ENCODE measurements around the gene INTS6L. TPM values are rescaled to one million over a fixed set of nuclear protein-coding genes. Genes with fewer than 3 reads are reported as not detected.

INTS6L gene
- total and polyA plus RNA-seq, 2 of the 8 experiments (the other 6 are each of a cell fraction or from before 2014, with no cell fraction given) = 4.1 to 5.2 TPM

- Histone ChIP-seq H4K5ac (ENCODE audit: insufficient read length, low read depth, low read length) (no peak overlapping the region), H3K27me3 (replicated peaks in 1 of 4; ENCODE audit: control insufficient read depth in 3 of 4, extremely low read depth in 1 of 4, insufficient read depth in 3 of 4, low read length in 3 of 4) (no peaks in the 10 kb centered on the region), H3K23me2 (ENCODE audit: low read depth, low read length) (no peaks in the 10 kb centered on the region), H2AK5ac (ENCODE audit: low read depth, low read length) (no peak overlapping the region), H3K27ac (ENCODE audit: low read depth, low read length) (no peak overlapping the region), H3K9me3 (ENCODE audit: insufficient read depth in 2 of 2, low read depth in 1 of 2, low read length in 1 of 2) (no peaks in the 10 kb centered on the region), H4K20me1 (replicated peaks in 1 of 2; ENCODE audit: control insufficient read depth in 1 of 2, insufficient read depth in 2 of 2, low read length in 2 of 2) (no peaks in the 10 kb centered on the region), H2BK20ac (ENCODE audit: low read length) (no peak overlapping the region), H3K4me2 (ENCODE audit: insufficient read depth in 1 of 2, low read depth in 2 of 2, low read length in 2 of 2) (no peak overlapping the region), H3K79me1 (ENCODE audit: low read depth, low read length) (no peaks in the 10 kb centered on the region), H4K91ac (replicated peaks; ENCODE audit: insufficient read length, low read length) (no peak overlapping the region), H3K14ac (ENCODE audit: insufficient read length) (no peak overlapping the region), H2BK120ac (replicated peaks; ENCODE audit: low read depth, low read length) (no peak overlapping the region), H3K56ac (replicated peaks; ENCODE audit: insufficient read length, low read depth, low read length) (no peak overlapping the region), H2BK15ac (ENCODE audit: low read length) (no peak overlapping the region), H3K9ac (replicated peaks in 1 of 4; ENCODE audit: extremely low read depth in 1 of 4, low read depth in 3 of 4, low read length in 3 of 4) (no peak overlapping the region), H2BK12ac (ENCODE audit: low read depth, low read length) (no peak overlapping the region), H3K36me3 (ENCODE audit: control insufficient read depth in 2 of 4, insufficient read depth in 4 of 4, low read length in 3 of 4) (no peaks in the 10 kb centered on the region), H3K4me1 (replicated peaks in 1 of 4; ENCODE audit: control insufficient read depth in 3 of 4, insufficient read depth in 4 of 4, low read length in 3 of 4) (no peaks in the 10 kb centered on the region), H4K8ac (ENCODE audit: extremely low read depth, insufficient read depth, low read length) (no peak overlapping the region), H3K79me2 (ENCODE audit: control insufficient read depth in 1 of 2, insufficient read depth in 2 of 2, low read length in 2 of 2) (no peaks in the 10 kb centered on the region), H2AFZ (ENCODE audit: low read length) (no peak overlapping the region), H3K4me3 (ENCODE audit: extremely low read depth in 1 of 4, insufficient read depth in 2 of 4, low read depth in 3 of 4, low read length in 4 of 4) (no peak overlapping the region), H2BK5ac (ENCODE audit: low read depth, low read length) (no peak overlapping the region), H3K4ac (replicated peaks; ENCODE audit: insufficient read length, low read depth, low read length) (no peak overlapping the region), H3K18ac (ENCODE audit: extremely low read depth, low read length) (no peak overlapping the region), H3K23ac (ENCODE audit: insufficient read length) (no peak overlapping the region)
- WGBS, 2 experiments (ENCODE audit: extremely low coverage in 1 of 2, insufficient coverage in 1 of 2, insufficient read length in 1 of 2, insufficient replicate concordance in 2 of 2, low coverage in 1 of 2, low lambda C conversion rate in 2 of 2, missing lambda C conversion rate in 1 of 2) = 94% methylated on average over 5 of the region's 5 CpGs; no CpG with 5 or more reads in 1 of the 2 experiments
- FAIRE-seq (no peak), DNase-seq (ENCODE audit: low read depth in 1 of 2, low spot score in 2 of 2) (no peak)
- POLR2A ChIA-PET (ENCODE audit: partially characterized antibody) = no interaction called here
- CTCF ChIA-PET (ENCODE audit: partially characterized antibody) = interaction anchor here (0.8 to 1.3 kb wide), 2 partner anchors 19 to 44 kb away, joined by 3 to 4 read pairs; no protein-coding TSS in a partner anchor
- TF ChIP-seq HDAC6 (IDR thresholded peaks at IDR 0.05; ENCODE audit: low read depth, low read length) = no peak
- TF ChIP-seq TAF7 (optimal IDR thresholded peaks at IDR 0.05; ENCODE audit: borderline replicate concordance, low read depth, low read length) = no peak
- TF ChIP-seq USF2 (IDR thresholded peaks at IDR 0.05; ENCODE audit: low read length) = no peak
- no peak for TF ChIP-seq SUZ12 (IDR thresholded peaks at IDR 0.05; ENCODE audit: low read length)
- no peak for TF ChIP-seq ZNF274 (IDR thresholded peaks at IDR 0.05; ENCODE audit: borderline replicate concordance, extremely low read depth, low read length)
- no peak for TF ChIP-seq TAF1 (IDR thresholded peaks at IDR 0.05; ENCODE audit: low read depth, low read length)
Measured at GRCh38 chrX:135497736-135498135, 22.7 kb upstream of the INTS6L start.
